Heart left ventricle (tissue), 16 donors: ENCODE data around the gene AGPAT4. TPM values are rescaled to one million over a fixed set of nuclear protein-coding genes. Genes with fewer than 3 reads are reported as not detected.

Experiments used
- ATAC-seq, 4 donors: fragments of 200-7000 bp; cut with Tn5 transposase; one replicate each; pipeline ENCODE4 v1.9.1; 2020 to 2022; ENCODE audit warnings: moderate library complexity in 4 of 4, mild to moderate bottlenecking in 3 of 4, moderate number of reproducible peaks in 1 of 4
- DNase-seq, 5 donors: peaks; one replicate each; pipeline ENCODE4 v3.0.0-alpha.2; 2020
- H3K27ac ChIP-seq, 12 donors: fragments of 200-600 bp; sonication (generic) in 4 of 12; one replicate each; pipeline versions ENCODE4 v1.5.0 to v1.8.0; 2016 to 2022; ENCODE audit warnings: mild to moderate bottlenecking in 2 of 12
- H3K27me3 ChIP-seq, 9 donors: fragments of 200-600 bp; sonication (generic) in 2 of 9; one replicate each; pipeline versions ENCODE4 v1.5.1 to v1.8.0; 2016 to 2022; ENCODE audit warnings: mild to moderate bottlenecking in 3 of 9
- H3K36me3 ChIP-seq, 9 donors: fragments of 200-600 bp; sonication (generic) in 2 of 9; one replicate each; pipeline versions ENCODE4 v1.5.0 to v1.8.0; 2018 to 2022; ENCODE audit warnings: mild to moderate bottlenecking in 2 of 9
- H3K4me1 ChIP-seq, 12 donors: fragments of 200-600 bp; sonication (generic) in 4 of 12; one replicate each; pipeline versions ENCODE4 v1.5.0 to v1.8.0; 2016 to 2022; ENCODE audit warnings: mild to moderate bottlenecking in 3 of 12
- H3K4me3 ChIP-seq, 12 donors: fragments of 200-600 bp; sonication (generic) in 4 of 12; one replicate each; pipeline versions ENCODE4 v1.5.0 to v1.8.0; 2017 to 2022; ENCODE audit warnings: mild to moderate bottlenecking in 9 of 12, moderate library complexity in 4 of 12
- H3K9me3 ChIP-seq, 12 donors: fragments of 200-600 bp; sonication (generic) in 4 of 12; one replicate each; pipeline versions ENCODE4 v1.5.0 to v1.8.0; 2016 to 2022; ENCODE audit warnings: mild to moderate bottlenecking in 1 of 12
- CTCF ChIP-seq, 12 donors: fragments of 200-600 bp; sonication (generic) in 4 of 12; IDR thresholded peaks; one replicate each; pipeline versions ENCODE4 v1.5.0 to v1.8.0; 2018 to 2022; ENCODE audit warnings: antibody characterized with exemption in 12 of 12, mild to moderate bottlenecking in 5 of 12
- POLR2A ChIP-seq, 2 donors: fragments of 450-650 bp; IDR thresholded peaks; one replicate each; pipeline ENCODE4 v1.6.1; 2017; ENCODE audit warnings: antibody characterized with exemption in 2 of 2, mild to moderate bottlenecking in 2 of 2, moderate library complexity in 2 of 2
- WGBS, 4 donors: extraction: QIAGEN DNeasy Blood & Tissue Kit in 2 of 4; methylation state at CpG; one replicate each; pipeline versions ENCODE4 v1.1.5 to v1.1.7; 2013 to 2018; 5-methylcytosine and 5-hydroxymethylcytosine counted together
- intact Hi-C, 10 donors: fragments of 100-400 bp; cut with DNase I; formaldehyde crosslinking; loops; one replicate each; pipeline versions ENCODE4 v1.11.1 to v1.14.2; 2022
- polyA plus RNA-seq, 2 donors: library from polyadenylated mRNA; stranded (reverse); fragments of 200-250 nt; gene quantifications; one replicate each; pipeline ENCODE4 v1.2.3, GENCODE V29; 2013
- total RNA-seq, 9 donors: library from RNA; depleted of rRNA in 2 of 9; stranded (reverse); fragments of >200 nt in 2 of 9; fragmentation: NEBNext Ultra II Directional in 3 of 9; extraction: Animal tissue kit (Norgen Biotek cat#: 25700) in 3 of 9; gene quantifications; one replicate each; pipeline versions ENCODE4 v1.1.0 to v1.2.4, GENCODE V29; 2016 to 2023
- donor health status: ischemic (EF 13 %, LVEDD 7.1; RV severe dilation, severe dysfunction).
- donor health status: healthy with polysubstance abuse.
- donor health status: DM: no; HTN: yes; CAD: no.
- donor health status: DM: no; HTN: no; CAD: no.
- donor health status: ischemic (EF 25% LVEDD 6.9; RV normal size, moderate dysfunction).
- donor health status: ischemic (EF 25% LVEDD 5.7; RV mildly dilated, moderate dysfunction).
- donor health status: healthy.
- donor health status: DM: yes; HTN: yes; CAD: no.
- donor health status: ischemic (EF 35%, LVEDD 5.7; RV mildly dilated, moderate dysfunction).
- donor health status: nonischemic (EF 11% LVEDD 7.7; RV severe dilation, severe dysfunction).
- donor health status: DM: yes; HTN: yes; CAD: no.
- donor health status: PGD.
- donor health status: ischemic (EF 29% LVEDD 5.4; RV normal size, mild dysfunction).
- donor health status: nonischemic (EF 23%, LVEDD 6.1; RV moderate dilation, normal function).

Gene AGPAT4
- total and polyA plus RNA-seq, 11 donors = 0.83 to 5.0 (median 1.8) TPM

GRCh38 chr6:161153725-161154124 is 120.1 kb downstream of the AGPAT4 start:
- Histone ChIP-seq H3K4me3 (no peak overlapping the region), H3K4me1 (peaks cover 0 to 3% (median 0%) of the 10 kb centered on the region in 12 donors), H3K27me3 (no peaks in the 10 kb centered on the region), H3K36me3 (peaks cover 0 to 13% (median 2%) of the 10 kb centered on the region in 9 donors), H3K9me3 (peaks cover 0 to 7% (median 0%) of the 10 kb centered on the region in 12 donors), H3K27ac (no peak overlapping the region)
- intact Hi-C loops = loop anchor here in 9 of 10 donors (2.0 to 10.0 kb wide), 4 partner anchors 211 to 224 kb away; no protein-coding TSS in a partner anchor
- TF ChIP-seq CTCF (IDR thresholded peaks at IDR 0.05) = no peak
- no peak for TF ChIP-seq POLR2A (IDR thresholded peaks at IDR 0.05)
- 94 to 98% (median 97%) methylated on average over 8 to 10 of the region's 10 CpGs for WGBS, 4 donors
- DNase-seq = no peak
- peak in 1 of 4 donors; percentile 17 for ATAC-seq

GRCh38 chr6:161152907-161153662 is 120.8 kb downstream of the AGPAT4 start:
- TF ChIP-seq POLR2A (IDR thresholded peaks at IDR 0.05) (no peak), CTCF (IDR thresholded peaks at IDR 0.05) (peak in 11 of 12 donors; percentile 19 to 53 (median 42))
- H3K27me3 ChIP-seq = no peaks in the 10 kb centered on the region
- WGBS, 4 donors = 94 to 95% (median 95%) methylated on average over 11 to 18 of the region's 18 CpGs
- H3K27ac ChIP-seq = no peak overlapping the region
- H3K4me1 ChIP-seq = peaks cover 0 to 3% (median 0%) of the 10 kb centered on the region in 12 donors
- intact Hi-C loops = loop anchor here in 9 of 10 donors (2.0 to 10.0 kb wide), 4 partner anchors 212 to 224 kb away; no protein-coding TSS in a partner anchor
- H3K9me3 ChIP-seq = peaks cover 0 to 7% (median 0%) of the 10 kb centered on the region in 12 donors
- DNase-seq (no peak), ATAC-seq (peak; percentile 38 to 65 (median 50))
- peaks cover 0 to 17% (median 4%) of the 10 kb centered on the region in 9 donors for H3K36me3 ChIP-seq
- H3K4me3 ChIP-seq = no peak overlapping the region

- DNase-seq (no peak), ATAC-seq (no peak)
- peaks cover 0 to 3% (median 0%) of the 10 kb centered on the region in 12 donors for H3K4me1 ChIP-seq
- no peak for TF ChIP-seq POLR2A (IDR thresholded peaks at IDR 0.05)
- TF ChIP-seq CTCF (IDR thresholded peaks at IDR 0.05) = no peak
- H3K9me3 ChIP-seq = peaks cover 0 to 7% (median 0%) of the 10 kb centered on the region in 12 donors
- no peak overlapping the region for H3K4me3 ChIP-seq
- H3K36me3 ChIP-seq = peaks cover 0 to 20% (median 6%) of the 10 kb centered on the region in 9 donors
- no peaks in the 10 kb centered on the region for H3K27me3 ChIP-seq
- no peak overlapping the region for H3K27ac ChIP-seq
- intact Hi-C loops = loop anchor here in 9 of 10 donors (2.0 to 10.0 kb wide), 4 partner anchors 212 to 225 kb away; no protein-coding TSS in a partner anchor
- 77 to 90% (median 82%) methylated on average over 9 of the region's 9 CpGs for WGBS, 4 donors
Measured at GRCh38 chr6:161152527-161152862, 121.4 kb downstream of the AGPAT4 start.
